Tibial nerve (tissue), 4 donors: ENCODE data around the gene LRRC56. TPM values are rescaled to one million over a fixed set of nuclear protein-coding genes. Genes with fewer than 3 reads are reported as not detected.

ENCODE experiments used
- DNase-seq, 2 donors: peaks; one replicate each; pipeline ENCODE4 v3.0.0-alpha.2; 2019; ENCODE audit warnings: low spot score in 2 of 2
- H3K27ac ChIP-seq, 4 donors: fragments of 200-600 bp; sonication (generic) in 3 of 4; one replicate each; pipeline ENCODE4 v1.5.1; 2017 to 2019; ENCODE audit warnings: mild to moderate bottlenecking in 1 of 4
- H3K27me3 ChIP-seq, 2 donors: fragments of 200-600 bp; sonication (generic) in 1 of 2; one replicate each; pipeline versions ENCODE4 v1.5.1 to v1.6.0; 2017 to 2019
- H3K36me3 ChIP-seq, 3 donors: fragments of 200-600 bp; sonication (generic); one replicate each; pipeline ENCODE4 v1.5.1; 2018 to 2019
- H3K4me1 ChIP-seq, 4 donors: fragments of 200-600 bp; sonication (generic) in 3 of 4; one replicate each; pipeline ENCODE4 v1.5.1; 2017 to 2019
- H3K4me3 ChIP-seq, 4 donors: fragments of 200-600 bp; sonication (generic) in 3 of 4; one replicate each; pipeline ENCODE4 v1.5.1; 2017 to 2019; ENCODE audit warnings: mild to moderate bottlenecking in 1 of 4, moderate library complexity in 1 of 4
- H3K9me3 ChIP-seq, 4 donors: fragments of 200-600 bp; sonication (generic) in 3 of 4; one replicate each; pipeline ENCODE4 v1.5.1; 2017 to 2019
- EP300 ChIP-seq, 2 donors: sonication (generic); formaldehyde crosslinking; IDR thresholded peaks; one replicate each; pipeline ENCODE4 v1.6.1; 2017; ENCODE audit warnings: antibody characterized with exemption in 2 of 2, mild to moderate bottlenecking in 1 of 2
- POLR2A ChIP-seq, 2 donors: fragments of 450-650 bp; IDR thresholded peaks; one replicate each; pipeline ENCODE4 v1.6.1; 2017; ENCODE audit warnings: antibody characterized with exemption in 2 of 2, mild to moderate bottlenecking in 2 of 2, moderate library complexity in 2 of 2
- WGBS, 2 donors: methylation state at CpG; one replicate each; pipeline ENCODE4 v1.1.5; 2018; 5-methylcytosine and 5-hydroxymethylcytosine counted together
- total RNA-seq, 4 donors: library from RNA; depleted of rRNA; stranded (reverse); fragments of >200 nt; gene quantifications; one replicate each; pipeline ENCODE4 v1.1.0, GENCODE V29; 2016
- TF ChIP-seq, protein P1 (sequence below), 5 experiments: fragments of 200-600 bp in 3 of 5; fragments of 450-650 bp in 2 of 5; sonication (generic) in 3 of 5; IDR thresholded peaks; one replicate each; pipeline ENCODE4 v1.5.1; 2016 to 2019; ENCODE audit warnings: antibody characterized with exemption in 5 of 5, mild to moderate bottlenecking in 3 of 5, moderate library complexity in 2 of 5

The LRRC56 gene
- total RNA-seq, 4 donors from 2014 or later: 0.22 to 1.4 (median 0.60) TPM; not detected in 1

DNA sequence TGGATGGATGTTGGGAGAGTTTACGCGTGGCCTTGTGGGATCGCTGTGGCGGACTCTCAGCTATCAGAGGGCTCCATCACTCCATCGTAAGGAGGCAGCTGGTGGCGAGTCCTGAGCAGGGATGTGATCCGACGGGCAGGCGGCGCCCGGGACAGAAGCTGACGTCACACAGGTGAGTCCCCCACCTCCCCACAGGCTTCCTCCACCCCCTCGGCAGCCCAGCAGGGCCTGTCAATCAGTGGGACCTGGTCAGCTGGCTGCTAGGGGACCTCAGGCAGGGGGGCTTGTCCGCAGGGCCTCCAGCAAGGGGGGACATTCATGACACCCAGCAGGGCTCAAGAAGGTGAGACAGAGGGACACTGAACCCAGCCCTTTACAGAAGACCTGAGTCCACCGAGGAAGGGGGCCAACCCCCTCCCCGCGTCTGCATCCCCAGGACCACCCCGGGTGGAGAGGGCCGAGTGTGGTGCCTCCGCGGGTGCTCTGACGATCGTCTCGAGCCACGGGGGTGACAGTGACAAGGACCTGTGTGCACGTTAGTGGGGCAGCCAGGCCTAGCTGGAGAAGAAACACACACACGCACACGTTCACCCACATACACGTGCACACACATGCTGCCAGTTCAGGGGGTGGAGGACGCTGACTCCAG lies 9.0 kb upstream of the LRRC56 start:
- no peak overlapping the region for H3K4me3 ChIP-seq
- WGBS, 2 donors: 83 to 88% methylated on average over 26 to 28 of the region's 30 CpGs
- TF ChIP-seq EP300 (IDR thresholded peaks at IDR 0.05): no peak
- TF ChIP-seq, protein P1, sequence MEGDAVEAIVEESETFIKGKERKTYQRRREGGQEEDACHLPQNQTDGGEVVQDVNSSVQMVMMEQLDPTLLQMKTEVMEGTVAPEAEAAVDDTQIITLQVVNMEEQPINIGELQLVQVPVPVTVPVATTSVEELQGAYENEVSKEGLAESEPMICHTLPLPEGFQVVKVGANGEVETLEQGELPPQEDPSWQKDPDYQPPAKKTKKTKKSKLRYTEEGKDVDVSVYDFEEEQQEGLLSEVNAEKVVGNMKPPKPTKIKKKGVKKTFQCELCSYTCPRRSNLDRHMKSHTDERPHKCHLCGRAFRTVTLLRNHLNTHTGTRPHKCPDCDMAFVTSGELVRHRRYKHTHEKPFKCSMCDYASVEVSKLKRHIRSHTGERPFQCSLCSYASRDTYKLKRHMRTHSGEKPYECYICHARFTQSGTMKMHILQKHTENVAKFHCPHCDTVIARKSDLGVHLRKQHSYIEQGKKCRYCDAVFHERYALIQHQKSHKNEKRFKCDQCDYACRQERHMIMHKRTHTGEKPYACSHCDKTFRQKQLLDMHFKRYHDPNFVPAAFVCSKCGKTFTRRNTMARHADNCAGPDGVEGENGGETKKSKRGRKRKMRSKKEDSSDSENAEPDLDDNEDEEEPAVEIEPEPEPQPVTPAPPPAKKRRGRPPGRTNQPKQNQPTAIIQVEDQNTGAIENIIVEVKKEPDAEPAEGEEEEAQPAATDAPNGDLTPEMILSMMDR (IDR thresholded peaks at IDR 0.05): no peak
- TF ChIP-seq POLR2A (IDR thresholded peaks at IDR 0.05): no peak
- peaks cover 0 to 34% (median 0%) of the 10 kb centered on the region in 3 donors for H3K36me3 ChIP-seq
- no peaks in the 10 kb centered on the region for H3K27me3 ChIP-seq
- DNase-seq: no peak
- no peak overlapping the region for H3K27ac ChIP-seq
- H3K9me3 ChIP-seq: no peaks in the 10 kb centered on the region
- H3K4me1 ChIP-seq: peaks cover 0 to 8% (median 0%) of the 10 kb centered on the region in 4 donors

DNA sequence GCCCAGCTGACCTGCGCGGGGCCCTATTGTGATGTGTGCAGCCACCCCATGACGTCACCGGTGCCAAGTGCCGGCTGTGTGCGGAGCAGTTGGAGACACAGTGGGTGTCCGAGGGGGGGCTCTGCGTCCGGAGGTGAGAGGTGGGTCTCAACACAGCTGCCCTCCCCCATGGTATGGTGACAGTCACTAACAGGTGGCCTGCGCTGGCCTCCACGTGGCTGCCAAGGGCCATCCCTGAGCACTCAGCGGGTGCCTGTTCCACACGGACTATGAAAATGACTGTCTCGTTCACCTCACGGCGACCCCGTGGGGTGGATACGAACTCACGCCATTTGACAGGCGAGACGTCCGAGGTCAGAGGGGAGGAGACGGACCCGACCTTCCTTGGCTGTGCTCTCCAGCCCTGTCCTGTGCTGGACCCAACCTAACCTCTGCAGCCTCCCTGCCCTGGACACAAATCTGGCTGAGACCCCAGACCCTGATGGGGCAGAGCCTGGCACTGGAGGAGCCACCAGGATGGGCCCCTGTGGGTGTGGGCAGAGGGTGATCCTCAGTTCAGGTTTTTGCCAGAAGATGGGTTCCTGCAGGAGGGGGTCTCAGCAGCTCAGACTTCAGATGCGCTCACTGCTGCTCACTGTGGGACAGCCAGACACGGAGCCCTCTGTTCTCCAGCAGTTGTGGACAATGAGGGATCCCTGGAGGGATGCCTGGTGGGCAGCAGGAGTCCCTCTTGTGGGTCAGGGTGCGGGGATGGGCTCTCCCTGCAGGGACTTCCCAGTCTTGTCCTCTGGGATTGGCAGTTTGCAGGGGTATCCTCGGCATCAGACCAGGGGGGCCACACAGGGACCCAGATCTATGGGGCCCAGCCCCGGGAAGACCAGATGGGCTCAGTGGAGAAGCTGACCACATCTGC lies 8.3 kb upstream of the LRRC56 start:
- Histone ChIP-seq H3K4me3 (no peak overlapping the region), H3K36me3 (peaks cover 0 to 42% (median 0%) of the 10 kb centered on the region in 3 donors), H3K4me1 (peaks cover 0 to 16% (median 4%) of the 10 kb centered on the region in 4 donors), H3K9me3 (no peaks in the 10 kb centered on the region), H3K27ac (no peak overlapping the region), H3K27me3 (no peaks in the 10 kb centered on the region)
- WGBS, 2 donors: 55 to 58% methylated on average over 14 to 24 of the region's 29 CpGs
- TF ChIP-seq POLR2A (IDR thresholded peaks at IDR 0.05): no peak
- TF ChIP-seq, protein P1 (IDR thresholded peaks at IDR 0.05): no peak
- no peak for TF ChIP-seq EP300 (IDR thresholded peaks at IDR 0.05)
- DNase-seq: no peak

DNA sequence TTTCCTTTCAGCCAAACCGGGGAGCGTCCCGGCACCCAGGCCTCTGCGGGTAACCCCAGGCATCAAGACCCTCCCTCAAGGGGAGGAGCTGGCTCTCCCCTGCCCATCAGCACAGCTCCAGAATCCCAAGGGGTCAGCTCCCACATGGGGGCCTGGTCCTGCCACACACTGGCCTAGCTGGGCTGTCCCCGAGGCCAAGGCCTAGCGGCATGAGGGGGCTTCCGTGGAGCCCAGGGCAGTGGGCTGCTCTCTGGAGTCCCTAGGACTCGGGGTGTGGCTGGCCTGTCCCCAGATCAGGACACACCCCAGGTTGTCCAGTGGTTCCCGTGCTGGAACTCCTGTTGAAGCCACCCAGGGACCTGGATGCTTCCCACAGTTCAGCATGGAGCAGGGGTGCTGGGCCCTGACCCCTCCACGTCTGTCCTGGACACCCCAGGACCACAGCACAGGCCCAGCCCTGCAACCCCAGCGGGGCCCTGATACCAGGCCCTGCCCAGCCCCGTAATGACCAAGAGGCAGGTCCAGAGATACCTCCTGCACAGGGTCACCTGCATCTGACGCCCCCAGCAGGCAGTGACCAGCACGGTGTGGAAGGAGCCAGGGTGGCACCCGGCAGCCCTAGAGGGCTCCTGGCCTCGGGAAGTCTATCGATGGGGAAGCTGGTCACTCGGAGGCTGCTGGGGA lies 7.5 kb upstream of the LRRC56 start:
- Histone ChIP-seq H3K27me3 (no peaks in the 10 kb centered on the region), H3K36me3 (peaks cover 0 to 42% (median 0%) of the 10 kb centered on the region in 3 donors), H3K4me3 (no peak overlapping the region), H3K27ac (no peak overlapping the region), H3K9me3 (no peaks in the 10 kb centered on the region), H3K4me1 (peaks cover 0 to 23% (median 9%) of the 10 kb centered on the region in 4 donors)
- TF ChIP-seq EP300 (IDR thresholded peaks at IDR 0.05): no peak
- TF ChIP-seq, protein P1 (IDR thresholded peaks at IDR 0.05): no peak
- TF ChIP-seq POLR2A (IDR thresholded peaks at IDR 0.05): no peak
- no peak for DNase-seq
- whole genome bisulfite sequencing, 2 donors: 65 to 74% methylated on average over 11 to 13 of the region's 18 CpGs

DNA sequence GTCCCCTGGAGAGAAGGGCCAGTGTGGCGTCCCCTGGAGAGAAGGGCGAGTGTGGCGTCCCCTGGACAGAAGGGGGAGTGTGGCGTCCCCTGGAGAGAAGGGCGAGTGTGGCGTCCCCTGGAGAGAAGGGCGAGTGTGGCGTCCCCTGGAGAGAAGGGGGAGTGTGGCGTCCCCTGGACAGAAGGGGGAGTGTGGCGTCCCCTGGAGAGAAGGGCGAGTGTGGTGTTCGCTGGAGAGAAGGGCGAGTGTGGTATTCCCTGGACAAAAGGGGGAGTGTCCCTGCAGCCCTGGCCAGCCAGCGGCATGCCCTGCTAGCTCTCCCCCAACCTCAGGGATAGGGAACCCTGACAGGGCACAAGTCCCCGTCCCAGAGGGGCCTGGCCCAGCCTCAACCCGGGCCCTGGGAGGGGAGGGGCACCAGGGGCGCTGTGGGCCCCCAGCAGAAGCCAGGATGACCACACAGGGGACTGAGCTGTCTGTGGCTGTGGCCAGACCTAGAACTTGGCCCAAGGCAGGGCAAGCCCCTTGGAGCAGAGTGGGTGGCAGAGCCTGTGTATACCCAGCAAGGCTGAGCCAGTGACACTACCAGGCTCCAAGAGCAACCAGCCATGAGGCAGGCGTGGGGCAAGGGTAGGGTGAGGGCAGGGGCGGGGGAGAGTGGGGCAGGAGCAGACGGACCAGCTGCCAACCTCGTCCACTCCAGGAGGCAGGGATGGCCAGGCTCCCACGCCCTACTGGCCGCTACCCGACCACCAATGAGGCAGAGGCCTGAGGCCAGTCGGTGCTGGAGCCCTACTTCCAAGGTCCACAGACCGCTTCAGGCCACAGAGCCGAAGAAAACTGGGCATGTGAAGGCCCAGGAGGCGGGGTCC lies 6.1 kb upstream of the LRRC56 start:
- Histone ChIP-seq H3K36me3 (peaks cover 0 to 42% (median 0%) of the 10 kb centered on the region in 3 donors), H3K27me3 (no peaks in the 10 kb centered on the region), H3K9me3 (no peaks in the 10 kb centered on the region), H3K4me3 (no peak overlapping the region), H3K4me1 (peaks cover 0 to 27% (median 13%) of the 10 kb centered on the region in 4 donors), H3K27ac (no peak overlapping the region)
- WGBS, 2 donors: 82 to 84% methylated on average over 16 to 27 of the region's 28 CpGs
- DNase-seq: no peak
- TF ChIP-seq EP300 (IDR thresholded peaks at IDR 0.05): no peak
- no peak for TF ChIP-seq POLR2A (IDR thresholded peaks at IDR 0.05)
- TF ChIP-seq, protein P1 (IDR thresholded peaks at IDR 0.05): no peak
